HCT116 (cell line): ENCODE data around the gene PHLPP2. TPM values are rescaled to one million over a fixed set of nuclear protein-coding genes. Genes with fewer than 3 reads are reported as not detected.

Source experiments
- ATAC-seq: fragments of 200-7000 bp; cut with Tn5 transposase; 2 replicates; pipeline ENCODE4 v1.9.1; 2020; ENCODE audit warnings: mild to moderate bottlenecking, moderate library complexity
- BruUV-seq: library from RNA; stranded (reverse); fragments of 400-500 nt; replicated peaks from 2 replicates; lab custom pipeline; 2021; lab: Mats Ljungman, UMichigan
- CTCF ChIA-PET: fragments of 300-600 bp; sonication (Branson Sonifier 250); formaldehyde crosslinking; loops from one replicate; lab custom pipeline; 2021; ENCODE audit warnings: antibody characterized with exemption; lab: Charles Lee
- POLR2A ChIA-PET: fragments of 300-600, 350-600 bp; sonication (Branson Sonifier 250); formaldehyde crosslinking; loops from one replicate; lab custom pipeline; 2021; ENCODE audit warnings: antibody characterized with exemption; lab: Charles Lee
- RAD21 ChIA-PET, 2 experiments: fragments of 300-600 bp; sonication (Branson Sonifier 250); formaldehyde crosslinking; loops; one replicate each; lab custom pipeline; 2023; ENCODE audit warnings: low total read pairs in 2 of 2; ENCODE audit not compliant: uncharacterized antibody in 2 of 2, unreplicated experiment in 2 of 2, low non-redundant PET in 1 of 2; lab: Charles Lee
- DNase-seq: peaks from one replicate; pipeline ENCODE4 v3.0.0-alpha.2; 2010; ENCODE audit warnings: low read depth, low spot score
- H2AFZ ChIP-seq: fragments of 200-600 bp; shearing (Covaris generic), sonication (generic); 2 replicates; pipeline ENCODE4 v1.6.1; 2017; ENCODE audit warnings: low read depth, mixed run types, mixed read lengths, antibody characterized with exemption, low read length; ENCODE audit not compliant: poor library complexity, severe bottlenecking
- H3K27ac ChIP-seq: 2 replicates; pipeline ENCODE4 v1.5.1; 2012; ENCODE audit warnings: low read depth, low read length
- H3K27me3 ChIP-seq: fragments of 200-600 bp; sonication (generic); 2 replicates; pipeline ENCODE4 v1.6.1; 2016; ENCODE audit warnings: mixed run types, low read length, mixed read lengths; ENCODE audit not compliant: insufficient read depth
- H3K36me3 ChIP-seq, 2 experiments: fragments of 200-500 bp in 1 of 2; fragments of 200-600 bp in 1 of 2; sonication (Bioruptor generic) in 1 of 2; sonication (generic) in 1 of 2; 2 replicates each; pipeline versions ENCODE4 v1.5.1 to v1.6.1; 2014 to 2016; ENCODE audit warnings: low read length in 2 of 2, inconsistent platforms in 1 of 2, mixed read lengths in 1 of 2, mixed run types in 1 of 2; ENCODE audit not compliant: insufficient read depth in 2 of 2, control insufficient read depth in 1 of 2
- H3K4me1 ChIP-seq, 2 experiments: fragments of 200-600 bp in 1 of 2; sonication (generic) in 1 of 2; 2 replicates each; pipeline versions ENCODE4 v1.5.1 to v1.6.1; 2012 to 2017; ENCODE audit warnings: low read length in 2 of 2, inconsistent platforms in 1 of 2, mild to moderate bottlenecking in 1 of 2, mixed read lengths in 1 of 2, mixed run types in 1 of 2, moderate library complexity in 1 of 2; ENCODE audit not compliant: insufficient read depth in 2 of 2, control insufficient read depth in 1 of 2
- H3K4me2 ChIP-seq: fragments of 200-600 bp; sonication (generic); 2 replicates; pipeline ENCODE4 v1.6.1; 2017; ENCODE audit warnings: mixed run types, low read length, mixed read lengths
- H3K4me3 ChIP-seq, 2 experiments: fragments of 200-600 bp in 1 of 2; sonication (generic) in 1 of 2; replicated peaks in 1 of 2; 2 replicates each; pipeline ENCODE4 v1.5.1; 2011 to 2016; ENCODE audit warnings: low read length in 2 of 2, control low read depth in 1 of 2, low read depth in 1 of 2, mild to moderate bottlenecking in 1 of 2, mixed read lengths in 1 of 2, mixed run types in 1 of 2
- H3K79me2 ChIP-seq: fragments of 200-600 bp; sonication (generic); 2 replicates; pipeline ENCODE4 v1.6.1; 2017; ENCODE audit warnings: mild to moderate bottlenecking, mixed run types, low read length, moderate library complexity, mixed read lengths; ENCODE audit not compliant: insufficient read depth
- H3K9ac ChIP-seq: fragments of 200-600 bp; sonication (generic); 2 replicates; pipeline ENCODE4 v1.6.1; 2016; ENCODE audit warnings: low read length, mixed read lengths
- H3K9me2 ChIP-seq: fragments of 200-600 bp; sonication (generic), shearing (Covaris generic); 2 replicates; pipeline ENCODE4 v1.6.1; 2017; ENCODE audit warnings: mixed run types, mild to moderate bottlenecking, moderate library complexity; ENCODE audit not compliant: insufficient read depth
- H3K9me3 ChIP-seq, 2 experiments: fragments of 200-500 bp in 1 of 2; fragments of 200-600 bp in 1 of 2; sonication (Bioruptor generic) in 1 of 2; sonication (generic) in 1 of 2; 2 replicates each; pipeline ENCODE4 v1.6.1; 2014 to 2017; ENCODE audit warnings: low read length in 2 of 2, mixed read lengths in 2 of 2, inconsistent platforms in 1 of 2, low read depth in 1 of 2, mild to moderate bottlenecking in 1 of 2, mixed run types in 1 of 2, moderate library complexity in 1 of 2; ENCODE audit not compliant: control insufficient read depth in 1 of 2, insufficient read depth in 1 of 2
- H4K20me1 ChIP-seq: fragments of 200-600 bp; sonication (generic), shearing (Covaris generic); 2 replicates; pipeline ENCODE4 v1.6.1; 2017; ENCODE audit warnings: mixed run types, mild to moderate bottlenecking, moderate library complexity; ENCODE audit not compliant: insufficient read depth
- ATF3 ChIP-seq: IDR thresholded peaks from 2 replicates; pipeline ENCODE4 v1.6.1; 2012
- CEBPB ChIP-seq: IDR thresholded peaks from 2 replicates; pipeline ENCODE4 v1.6.1; 2012; ENCODE audit warnings: low read depth
- EGR1 ChIP-seq: IDR thresholded peaks from 2 replicates; pipeline ENCODE4 v1.6.1; 2012; ENCODE audit warnings: low read depth
- REST ChIP-seq: IDR thresholded peaks from 2 replicates; pipeline ENCODE4 v1.6.1; 2012; ENCODE audit warnings: low read depth
- SIN3A ChIP-seq: IDR thresholded peaks from 2 replicates; pipeline ENCODE4 v1.6.1; 2012; ENCODE audit warnings: low read depth
- SP1 ChIP-seq: IDR thresholded peaks from 2 replicates; pipeline ENCODE4 v1.6.1; 2012; ENCODE audit warnings: low read depth
- SRF ChIP-seq: IDR thresholded peaks from 2 replicates; pipeline ENCODE4 v1.6.1; 2012; ENCODE audit warnings: low read depth
- TCF7L2 ChIP-seq: IDR thresholded peaks from 2 replicates; pipeline ENCODE4 v1.7.0; 2011; ENCODE audit warnings: borderline replicate concordance, inconsistent platforms; ENCODE audit not compliant: insufficient read depth, insufficient read length; ENCODE audit errors: extremely low read depth
- ZNF274 ChIP-seq: fragments of 200-500 bp; sonication (Bioruptor generic); IDR thresholded peaks from 2 replicates; pipeline ENCODE4 v1.6.1; 2014; ENCODE audit warnings: mild to moderate bottlenecking, low read depth, low read length, inconsistent platforms
- intact Hi-C: fragments of 100-400 bp; cut with micrococcal nuclease; formaldehyde crosslinking; loops from 2 replicates; pipeline ENCODE4 v1.10.0; 2022
- total RNA-seq: library from RNA; stranded (reverse); gene quantifications from one replicate; pipeline ENCODE4 v1.2.1, GENCODE V29; 2021; ENCODE audit not compliant: unreplicated experiment

PHLPP2 gene
- total RNA-seq, 1 experiment from 2014 or later = 9.0 TPM

GRCh38 chr16:71671165-71671564 is 53.3 kb downstream of the PHLPP2 start:
- intact Hi-C loops = loop anchor here (5.0 kb wide), 1 partner anchor 81 kb away; no protein-coding TSS in a partner anchor
- Histone ChIP-seq H3K27ac (no peak overlapping the region), H3K4me2 (no peak overlapping the region), H3K9me3 (no peaks in the 10 kb centered on the region), H3K79me2 (no peaks in the 10 kb centered on the region), H3K9ac (no peak overlapping the region), H3K36me3 (peaks cover 7 to 8% of the 10 kb centered on the region in 2 experiments; a peak in 3 of 4 replicates), H3K4me1 (no peaks in the 10 kb centered on the region), H2AFZ (no peak overlapping the region), H3K27me3 (no peaks in the 10 kb centered on the region), H3K9me2 (no peaks in the 10 kb centered on the region), H3K4me3 (no peak overlapping the region), H4K20me1 (no peaks in the 10 kb centered on the region)
- CTCF ChIA-PET = no interaction called here
- RAD21 ChIA-PET = no interaction called here
- DNase-seq (no peak), ATAC-seq (no peak)
- POLR2A ChIA-PET = no interaction called here
- no peak for TF ChIP-seq CEBPB
- no peak for TF ChIP-seq REST
- TF ChIP-seq SP1 = no peak
- TF ChIP-seq TCF7L2 = no peak
- no peak for TF ChIP-seq SRF
- TF ChIP-seq ZNF274 = no peak
- no peak for TF ChIP-seq ATF3
- no peak for TF ChIP-seq SIN3A
- no peak for TF ChIP-seq EGR1
- BruUV-seq = no TSS peak
